B cell (primary cell): Measurements from ENCODE around the gene NBEA.

Experiments
- EZH2 ChIP-seq: IDR thresholded peaks from 2 replicates; pipeline ENCODE4 v1.6.1; 2012; ENCODE audit warnings: borderline replicate concordance, low read depth, mild to moderate bottlenecking, moderate library complexity, low read length; ENCODE audit not compliant: insufficient read depth, poor library complexity, severe bottlenecking
- TF ChIP-seq, protein P1 (sequence below): fragments of 200-600 bp; IDR thresholded peaks from one replicate; pipeline ENCODE4 v1.8.0; 2022; ENCODE audit warnings: antibody characterized with exemption, mild to moderate bottlenecking

DNA sequence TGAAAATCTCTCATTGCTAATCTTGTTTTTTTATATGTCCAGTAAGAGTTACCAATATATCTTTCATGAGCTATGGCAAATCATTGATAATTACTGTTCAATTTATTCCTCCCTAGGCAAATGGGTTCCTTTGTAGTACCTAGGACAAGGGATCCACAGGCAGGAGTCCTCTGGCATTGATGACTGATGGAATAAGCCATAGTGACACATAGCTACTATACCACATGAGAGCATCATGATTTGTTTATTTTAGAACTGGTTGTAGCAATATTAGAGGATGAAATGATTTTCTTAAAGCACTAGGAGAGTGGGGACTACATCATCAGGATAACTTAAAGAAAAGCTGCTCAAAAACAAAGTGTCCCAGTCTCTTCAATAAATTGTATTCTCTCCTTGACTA is 556.2 kb downstream of the NBEA start:
- TF ChIP-seq, protein P1, sequence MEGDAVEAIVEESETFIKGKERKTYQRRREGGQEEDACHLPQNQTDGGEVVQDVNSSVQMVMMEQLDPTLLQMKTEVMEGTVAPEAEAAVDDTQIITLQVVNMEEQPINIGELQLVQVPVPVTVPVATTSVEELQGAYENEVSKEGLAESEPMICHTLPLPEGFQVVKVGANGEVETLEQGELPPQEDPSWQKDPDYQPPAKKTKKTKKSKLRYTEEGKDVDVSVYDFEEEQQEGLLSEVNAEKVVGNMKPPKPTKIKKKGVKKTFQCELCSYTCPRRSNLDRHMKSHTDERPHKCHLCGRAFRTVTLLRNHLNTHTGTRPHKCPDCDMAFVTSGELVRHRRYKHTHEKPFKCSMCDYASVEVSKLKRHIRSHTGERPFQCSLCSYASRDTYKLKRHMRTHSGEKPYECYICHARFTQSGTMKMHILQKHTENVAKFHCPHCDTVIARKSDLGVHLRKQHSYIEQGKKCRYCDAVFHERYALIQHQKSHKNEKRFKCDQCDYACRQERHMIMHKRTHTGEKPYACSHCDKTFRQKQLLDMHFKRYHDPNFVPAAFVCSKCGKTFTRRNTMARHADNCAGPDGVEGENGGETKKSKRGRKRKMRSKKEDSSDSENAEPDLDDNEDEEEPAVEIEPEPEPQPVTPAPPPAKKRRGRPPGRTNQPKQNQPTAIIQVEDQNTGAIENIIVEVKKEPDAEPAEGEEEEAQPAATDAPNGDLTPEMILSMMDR: no peak
- TF ChIP-seq EZH2: no peak
